GM19240 (cell line): Measurements from ENCODE around the gene STBD1.
"Not testable (repeated sequence)": the region's sequence is repeated elsewhere in the genome, so short reads cannot be mapped to it uniquely, and the experiment has no call there.

Experiments
- DNase-seq: peaks from one replicate; pipeline ENCODE4 v3.0.0; 2011; ENCODE audit warnings: low spot score; ENCODE audit not compliant: insufficient read length

STBD1 gene

DNA sequence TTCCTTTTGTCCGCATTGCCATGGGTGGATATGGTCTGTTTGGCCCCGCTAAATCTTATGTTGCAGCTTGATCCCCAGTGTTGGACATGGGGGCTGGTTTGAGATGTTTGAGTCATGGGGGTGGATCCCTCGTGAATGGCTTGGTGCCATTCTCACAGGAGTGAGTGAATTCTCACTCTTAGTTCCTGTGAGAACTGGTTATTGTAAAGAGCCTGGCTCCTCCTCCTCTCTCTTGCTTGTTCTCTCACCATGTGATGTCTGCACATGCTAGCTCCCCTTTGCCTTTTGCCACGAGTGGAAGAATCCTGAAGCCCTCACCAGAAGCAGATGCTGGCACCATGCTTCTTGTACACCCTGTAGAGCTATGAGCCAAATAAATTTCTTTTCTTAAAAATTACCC is 22.6 kb upstream of the STBD1 start:
- no peak for DNase-seq

DNA sequence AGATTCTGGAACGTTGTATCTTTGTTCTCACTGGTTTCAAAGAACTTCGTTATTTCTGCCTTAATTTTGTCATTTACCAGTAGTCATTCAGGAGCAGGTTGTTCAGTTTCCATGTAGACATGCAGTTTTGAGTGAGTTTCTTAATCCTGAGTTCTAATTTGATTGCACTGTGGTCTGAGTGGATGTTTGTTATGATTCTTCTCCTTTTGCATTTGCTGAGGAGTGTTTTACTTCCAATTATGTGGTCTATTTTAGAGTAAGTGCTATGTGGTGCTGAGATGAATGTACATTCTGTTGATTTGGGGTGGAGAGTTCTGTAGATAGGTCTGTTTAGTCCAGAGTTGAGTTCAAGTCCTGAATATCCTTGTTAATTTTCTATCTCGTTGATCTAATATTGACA is 18.7 kb upstream of the STBD1 start:
- not testable (repeated sequence) for DNase-seq

DNA sequence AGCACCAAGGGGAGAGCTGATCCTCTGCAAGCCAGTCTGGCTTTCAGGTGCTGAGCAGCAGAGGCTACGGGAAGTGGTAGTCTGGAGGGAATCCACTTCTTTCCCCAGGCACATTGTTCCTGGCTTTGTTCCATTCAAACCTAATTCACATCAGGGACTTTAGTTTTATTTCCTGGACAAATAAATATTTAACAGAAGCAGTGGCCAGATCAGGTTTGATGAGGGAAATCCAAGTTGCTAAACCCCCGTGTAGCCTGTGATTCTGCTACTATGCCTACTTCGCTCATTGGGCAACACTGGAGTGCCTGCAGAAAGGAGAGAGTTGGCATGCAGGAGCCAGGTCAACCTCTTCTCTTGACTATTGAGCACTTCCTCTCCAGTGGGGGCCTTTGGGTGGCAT is 13.8 kb upstream of the STBD1 start:
- DNase-seq = no peak

DNA sequence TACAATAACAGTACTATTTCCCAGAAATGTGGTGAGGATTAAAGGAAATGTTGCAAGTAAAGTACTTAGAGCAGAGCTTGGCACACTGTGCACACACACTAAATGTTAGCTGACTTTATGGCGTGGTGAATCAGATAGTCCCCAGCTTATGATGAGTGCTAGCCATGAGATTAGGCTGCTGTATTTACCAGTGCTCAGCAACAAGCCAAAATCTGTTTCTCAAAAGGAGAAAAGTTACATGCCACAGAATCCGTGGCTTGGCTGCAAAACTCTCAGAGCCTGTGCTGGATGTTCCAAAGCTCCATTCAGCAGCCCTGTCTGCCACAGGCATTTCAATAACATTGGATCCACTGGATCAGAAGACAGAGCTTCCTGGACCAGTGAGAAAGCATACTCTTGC is 12.8 kb upstream of the STBD1 start:
- DNase-seq = no peak

DNA sequence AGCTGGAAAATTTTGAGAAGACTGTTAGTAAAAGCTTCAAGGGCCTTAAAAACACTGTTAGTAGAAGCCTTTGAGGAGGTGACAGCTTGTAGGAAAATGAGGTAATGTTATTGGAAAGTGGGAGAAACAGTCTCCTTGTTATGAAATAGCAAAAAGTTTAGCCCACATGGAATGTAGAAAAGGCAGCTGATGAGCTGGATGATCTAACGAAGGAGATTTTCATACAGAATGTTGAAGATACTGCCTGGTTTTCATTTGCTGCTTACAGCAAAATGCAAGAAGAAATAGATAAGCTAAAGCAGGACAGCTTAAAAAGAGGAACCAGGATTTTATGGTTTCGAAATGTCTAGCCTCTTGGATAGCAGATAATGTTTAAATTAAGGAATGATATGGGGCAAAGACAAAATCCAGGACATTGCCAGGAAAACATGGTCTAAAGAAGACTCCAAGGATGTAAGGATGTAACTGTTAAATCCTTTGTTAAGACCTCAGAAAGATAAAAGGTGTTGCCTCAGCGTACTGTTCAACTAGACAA is 10.2 kb upstream of the STBD1 start:
- DNase-seq = no peak

DNA sequence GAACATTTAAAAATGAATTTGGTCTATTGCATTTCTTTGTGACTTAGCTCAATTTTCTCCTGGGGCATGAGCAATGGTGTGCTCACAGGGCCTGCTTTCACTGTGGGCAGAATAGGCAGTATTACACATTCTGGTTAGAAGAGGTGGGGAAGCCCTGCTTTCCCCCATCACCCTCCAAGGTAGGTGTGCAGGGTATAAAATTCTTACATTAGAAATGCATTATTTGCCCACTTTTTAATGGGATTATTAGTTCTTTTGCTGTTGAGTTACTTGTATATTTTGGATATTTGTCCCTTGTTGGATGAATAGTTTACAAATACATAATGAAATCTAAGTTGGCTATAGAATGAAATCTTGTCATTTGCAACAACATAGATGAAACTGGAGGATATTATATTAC is 8.3 kb upstream of the STBD1 start:
- no peak for DNase-seq

DNA sequence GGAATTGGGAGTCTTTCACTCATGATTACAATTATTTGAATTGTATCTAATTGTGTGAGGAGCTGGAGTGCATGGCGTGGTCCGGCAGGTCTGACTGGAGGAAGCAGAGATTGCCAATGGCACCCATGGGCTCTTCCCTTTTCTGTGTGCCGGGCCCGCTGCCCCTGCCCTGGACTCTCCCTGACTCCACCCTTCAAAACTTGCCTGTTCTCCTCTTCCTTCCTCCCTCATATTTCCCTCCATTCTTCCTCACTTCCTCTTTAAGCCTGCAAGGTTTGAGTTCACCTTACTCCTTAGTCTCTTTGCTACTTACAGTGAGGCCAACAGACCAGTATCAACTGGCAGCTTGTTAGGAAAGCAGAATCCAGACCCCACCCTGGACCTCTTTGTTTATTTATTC is 6.5 kb upstream of the STBD1 start:
- no peak for DNase-seq

DNA sequence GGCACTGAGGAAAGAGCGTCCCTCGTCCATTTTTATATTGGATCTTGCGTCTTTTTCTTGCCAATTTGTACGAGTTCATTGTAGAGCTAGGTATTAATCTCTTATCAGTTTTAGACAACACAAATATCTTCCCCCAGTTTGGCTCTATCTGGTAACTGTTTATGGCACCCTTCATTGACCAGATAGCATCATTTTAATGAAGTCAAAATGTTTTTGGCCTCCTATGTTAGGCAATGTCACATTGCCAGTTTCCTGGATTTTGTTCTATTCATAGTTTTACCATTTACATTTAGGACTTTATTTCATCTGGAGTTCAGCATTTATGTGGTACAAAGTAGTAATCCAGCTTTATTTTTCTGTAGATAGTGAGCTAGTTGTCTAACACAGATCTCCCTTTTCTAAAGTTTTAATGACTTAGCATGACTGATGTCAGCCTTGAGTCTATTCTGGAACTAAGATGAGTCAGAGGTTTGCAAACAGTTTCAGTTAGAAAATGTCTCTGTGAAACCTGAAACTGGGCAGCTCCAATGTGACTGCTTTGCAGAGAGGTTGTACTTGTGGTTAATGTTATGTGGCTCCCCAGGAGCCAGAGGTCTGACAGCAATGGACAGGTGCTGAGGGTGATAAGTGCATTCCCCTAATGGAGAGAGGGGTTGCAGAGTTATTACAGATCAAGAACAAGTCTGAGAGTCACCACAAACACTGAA is 5.3 kb upstream of the STBD1 start:
- DNase-seq = peak; percentile 86

DNA sequence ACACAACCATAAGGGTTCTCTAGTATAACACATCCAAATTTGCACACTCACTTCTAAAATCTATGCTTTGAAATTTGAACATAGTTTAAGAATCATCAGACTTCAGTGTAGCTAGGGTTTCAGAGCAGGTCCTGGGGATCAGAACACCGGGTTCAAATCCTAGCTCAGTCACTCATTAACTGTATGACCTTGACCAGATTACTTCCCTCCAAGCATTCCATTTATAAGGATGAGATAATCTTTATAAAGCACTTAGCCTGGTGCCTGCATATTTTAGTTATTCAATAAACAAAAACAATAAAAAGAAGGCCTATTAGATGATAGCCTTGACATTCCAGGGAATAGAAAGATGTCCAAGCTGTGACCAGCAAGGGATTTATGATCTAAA is 4.8 kb upstream of the STBD1 start:
- DNase-seq = no peak

DNA sequence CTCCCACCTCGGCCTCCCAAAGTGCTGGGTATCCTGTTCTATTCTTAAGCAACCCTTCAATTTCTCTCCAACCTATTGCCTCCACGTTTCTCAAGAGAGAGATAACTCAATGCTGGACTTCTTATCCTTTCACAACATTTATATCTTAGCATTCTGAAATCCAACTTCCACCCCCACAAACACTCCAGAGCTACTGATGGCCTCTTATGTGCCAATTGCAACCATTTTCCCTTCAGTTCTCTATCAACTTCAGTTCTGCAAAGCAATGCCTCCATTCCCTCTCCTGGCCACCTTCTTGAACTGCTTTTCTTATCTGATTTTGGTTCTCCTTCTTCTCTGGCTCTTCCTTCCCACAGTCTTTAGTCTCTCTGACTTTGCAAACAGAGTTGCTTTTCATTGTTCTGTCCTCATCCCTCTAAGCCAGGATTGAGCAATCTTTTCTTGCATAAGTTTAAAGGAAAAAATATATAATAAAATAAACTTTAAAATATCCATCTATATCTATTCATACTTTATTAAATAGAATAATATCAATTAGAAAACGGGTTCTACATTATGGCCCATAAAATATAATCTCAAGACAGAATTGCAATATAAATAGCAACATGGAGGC is 3.6 kb upstream of the STBD1 start:
- no peak for DNase-seq

DNA sequence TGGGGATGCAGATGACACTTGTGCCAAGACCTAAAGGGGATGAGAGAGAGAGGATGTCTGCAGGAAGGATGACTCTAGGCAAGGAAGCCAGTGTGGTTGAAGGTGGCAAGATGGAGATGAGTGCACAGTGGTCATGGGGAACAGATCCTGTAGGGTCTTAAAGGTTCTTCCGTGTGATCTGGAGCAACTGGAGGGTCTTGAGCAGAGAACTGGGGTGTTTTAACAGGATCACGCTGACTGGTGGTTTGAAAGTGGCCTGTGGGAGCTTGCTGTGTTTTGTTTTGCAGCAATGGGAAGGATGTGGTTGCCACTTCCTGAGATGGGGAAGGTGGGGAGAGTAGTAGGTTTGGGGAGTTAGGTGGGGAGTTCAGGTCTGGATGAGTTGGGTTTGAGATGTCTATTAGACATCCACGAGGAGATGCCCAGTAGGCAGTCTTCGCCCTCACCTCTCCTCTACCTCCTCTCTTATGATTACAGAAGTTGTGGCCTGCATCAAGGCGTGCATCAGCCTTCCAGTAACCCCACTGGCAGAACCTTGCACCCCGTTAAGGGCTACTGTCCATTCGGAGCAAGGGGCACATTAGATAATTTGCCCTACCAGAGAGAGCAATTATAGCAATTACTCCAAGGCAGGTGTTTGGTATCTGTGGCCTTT is 1.4 kb upstream of the STBD1 start:
- DNase-seq = no peak

DNA sequence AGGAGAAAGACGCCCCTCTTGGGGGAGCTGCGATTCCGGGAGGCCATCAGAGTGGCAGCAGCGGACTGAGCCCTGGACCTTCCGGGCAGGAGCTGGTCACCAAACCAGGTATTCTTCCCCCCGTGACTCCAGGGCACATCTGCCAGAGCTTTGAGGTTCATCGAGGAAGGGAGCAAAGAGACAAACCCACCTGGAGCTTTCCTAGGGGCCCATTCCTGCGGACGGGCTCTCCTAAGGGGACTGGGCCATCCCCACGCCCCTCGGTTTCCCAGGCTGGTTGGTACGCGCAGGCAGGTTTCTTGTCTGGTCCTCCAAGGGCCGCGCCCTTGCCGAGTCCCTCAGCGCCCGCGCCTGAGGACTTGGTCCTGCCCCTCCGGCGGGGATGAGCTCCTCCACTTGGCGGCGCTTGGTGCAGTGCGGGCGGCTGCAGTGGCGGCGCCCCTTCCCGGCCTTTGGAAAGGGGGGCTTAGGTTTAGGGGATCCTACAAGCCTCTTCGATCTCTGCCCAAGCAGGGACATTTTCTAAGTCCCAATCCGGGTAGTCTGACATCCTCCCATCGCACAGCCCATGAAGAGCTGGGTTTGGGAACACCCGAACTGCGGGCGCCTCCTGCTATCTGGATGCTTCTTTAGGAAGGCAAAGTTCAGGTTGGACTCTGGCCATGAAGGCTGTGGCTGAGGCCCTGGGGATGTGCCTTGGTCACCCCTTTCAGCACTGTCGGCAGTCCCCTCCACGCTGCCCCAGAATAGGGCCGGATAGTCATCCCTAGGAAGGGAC is 538 bp downstream of the STBD1 start:
- DNase-seq = no peak

DNA sequence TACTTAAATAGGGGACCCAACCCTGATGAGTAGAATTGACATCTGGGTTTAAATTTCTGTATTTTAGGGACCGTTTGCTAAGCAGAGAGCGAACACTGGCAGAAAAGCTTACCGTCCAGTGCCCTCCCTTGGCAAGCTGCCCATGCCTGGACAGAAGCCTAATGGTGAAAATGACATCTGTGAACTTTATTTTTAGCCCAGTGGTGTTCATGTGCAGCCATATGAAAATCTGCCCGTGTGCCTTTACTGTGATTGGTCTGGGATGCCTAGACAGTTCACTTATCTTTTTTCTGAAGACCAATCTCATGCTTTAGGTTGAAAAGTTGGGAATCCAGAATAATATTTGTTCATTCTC is 1.1 kb downstream of the STBD1 start:
- no peak for DNase-seq

DNA sequence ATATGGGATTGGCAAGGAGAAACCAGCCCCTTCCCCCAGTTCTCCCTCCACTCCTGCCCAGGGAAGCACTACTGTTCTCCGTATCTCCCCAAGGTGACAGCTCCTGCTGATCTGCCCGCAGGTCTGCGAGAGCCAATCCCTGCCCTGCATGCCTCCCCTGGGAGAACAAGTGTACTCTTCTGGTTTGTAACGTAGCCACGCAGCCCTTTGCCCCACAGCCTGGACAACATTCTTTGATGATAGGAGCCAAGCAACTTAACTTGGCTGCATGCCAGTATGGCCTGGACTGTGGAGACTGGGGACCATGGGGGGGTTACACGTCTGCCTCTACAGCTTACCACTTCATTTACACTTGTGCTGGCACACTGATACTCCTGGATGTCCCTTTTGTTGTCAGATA is 2.0 kb downstream of the STBD1 start:
- no peak for DNase-seq

DNA sequence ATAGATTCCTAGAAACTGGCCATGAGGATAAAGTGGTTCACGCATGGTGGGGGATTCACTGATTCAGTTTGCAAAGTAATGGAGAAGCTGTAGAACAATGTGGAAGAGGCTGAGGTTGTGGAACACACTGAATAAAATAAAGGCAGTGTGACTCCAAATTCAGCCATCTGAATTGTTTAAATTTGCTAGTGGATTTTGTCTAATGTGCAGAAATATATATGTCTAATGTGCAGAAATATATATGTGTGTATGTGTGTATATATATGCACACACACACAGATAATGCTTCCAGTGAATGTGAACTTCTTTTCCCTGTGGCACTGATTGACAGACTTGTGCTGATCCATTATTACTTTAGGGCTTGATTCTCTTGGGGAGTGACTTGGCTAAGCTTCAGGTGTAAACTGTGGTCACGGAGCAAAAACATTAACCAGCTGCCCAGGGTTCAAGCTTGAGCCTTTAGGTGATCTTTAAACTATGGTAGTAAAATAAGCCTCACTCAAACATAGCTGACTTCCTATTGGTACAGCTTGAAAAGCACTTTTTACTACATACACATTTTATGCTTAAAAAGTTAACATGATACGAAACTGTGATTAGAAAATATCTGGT is 3.5 kb downstream of the STBD1 start:
- DNase-seq = no peak

DNA sequence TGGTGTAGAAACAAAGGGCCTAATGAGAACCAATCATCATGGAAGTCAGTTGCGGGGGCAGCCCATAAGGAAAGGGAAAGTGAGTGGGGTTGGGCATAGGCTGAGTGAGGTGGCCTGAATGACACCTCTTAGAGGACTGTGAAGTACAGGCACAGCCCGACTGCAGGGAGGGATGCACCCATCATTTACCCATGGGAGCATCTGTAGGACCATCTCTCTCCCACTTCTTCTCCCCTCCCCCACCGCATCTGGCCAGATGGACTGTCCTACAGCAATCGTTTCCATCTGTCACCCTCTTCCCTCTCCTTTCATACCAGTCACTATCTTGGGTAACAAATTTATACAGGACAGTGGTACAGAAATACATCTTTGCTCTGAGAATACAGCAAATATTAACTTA is 4.2 kb downstream of the STBD1 start:
- DNase-seq = no peak

DNA sequence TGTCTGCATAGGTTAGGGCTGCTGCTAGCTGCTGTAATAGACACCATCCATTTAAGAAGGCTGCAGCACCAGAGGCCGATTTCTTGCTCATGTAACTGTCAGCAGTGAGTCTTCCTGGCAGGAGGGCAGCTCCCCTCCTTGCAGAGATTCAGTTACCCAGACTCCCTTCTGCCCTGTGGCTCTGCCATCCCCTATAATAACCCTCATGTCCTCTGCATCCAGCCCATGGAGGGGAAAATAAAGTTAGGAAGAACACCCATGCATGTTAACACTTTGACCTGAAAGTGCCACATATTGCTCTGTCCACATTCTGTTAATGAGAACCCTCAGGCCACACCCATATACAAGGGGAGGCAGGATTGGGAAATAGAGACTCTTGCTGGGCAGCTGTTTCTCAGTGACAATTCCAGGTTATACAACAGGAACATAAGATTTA is 5.4 kb downstream of the STBD1 start:
- DNase-seq = no peak

DNA sequence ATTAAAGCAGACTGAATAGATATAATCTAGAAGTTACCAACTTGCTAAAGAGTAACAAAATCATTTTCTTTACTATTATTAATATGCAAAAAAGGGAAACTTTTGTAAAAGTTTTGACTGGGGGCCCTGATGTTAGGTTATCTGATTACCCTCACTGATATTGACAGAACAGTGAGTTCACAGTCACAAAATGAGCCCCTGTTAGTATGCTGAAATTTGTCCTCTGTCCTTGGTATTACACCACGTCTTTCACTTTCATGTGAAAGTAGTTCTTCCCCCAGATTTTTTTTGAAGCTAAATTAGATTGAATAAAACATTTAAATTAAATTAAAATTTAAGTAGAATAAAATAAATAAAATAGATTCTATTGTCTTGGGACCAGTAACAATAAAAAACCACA is 5.9 kb downstream of the STBD1 start:
- DNase-seq = no peak

DNA sequence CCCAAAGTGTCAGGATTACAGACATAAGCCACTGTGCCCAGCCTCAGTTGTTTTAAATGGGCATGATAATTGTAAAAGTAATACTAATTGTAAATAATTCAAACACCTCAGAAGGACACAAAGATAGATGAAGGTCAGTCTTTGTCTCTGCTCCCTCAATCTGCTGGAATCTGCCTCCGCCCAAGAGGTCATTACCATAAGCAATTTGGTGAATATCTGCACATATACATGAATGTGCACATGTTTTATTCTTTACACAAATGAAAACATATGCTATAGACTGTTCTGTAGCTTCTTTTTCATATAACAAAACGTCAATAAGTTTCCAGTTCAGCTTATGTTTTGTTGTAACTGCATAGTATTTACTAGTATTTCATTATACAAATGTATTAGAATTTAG is 7.0 kb downstream of the STBD1 start:
- DNase-seq = no peak

DNA sequence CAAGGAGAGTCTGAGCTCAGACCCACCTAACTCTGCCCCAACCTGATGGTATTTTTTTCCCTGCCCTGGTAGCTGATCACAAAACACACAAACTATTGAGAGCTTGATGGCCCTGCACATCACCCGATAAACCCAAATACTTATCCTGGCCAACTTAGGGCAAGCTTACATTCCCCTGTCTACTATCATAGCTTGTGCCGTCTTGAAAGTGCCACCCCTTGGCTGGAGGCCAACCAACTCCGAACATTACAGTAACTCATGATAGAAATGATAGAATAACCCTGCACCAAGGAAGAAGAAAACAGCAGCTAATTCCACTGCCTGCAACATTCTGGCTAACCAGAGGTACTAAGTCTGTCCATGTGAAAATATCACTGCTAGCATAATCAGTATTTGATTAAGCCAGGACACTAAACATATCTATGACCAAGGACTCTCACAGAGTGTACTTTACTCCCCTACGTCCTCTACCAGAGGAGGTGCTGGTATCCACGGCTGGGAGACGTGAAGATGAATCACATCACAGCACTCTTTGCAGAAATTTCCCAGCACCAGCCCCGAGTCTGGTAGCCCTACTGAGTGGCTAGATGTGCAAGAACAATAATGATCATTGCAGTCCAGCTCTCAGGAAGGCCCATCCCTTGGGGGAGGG is 8.9 kb downstream of the STBD1 start:
- no peak for DNase-seq

DNA sequence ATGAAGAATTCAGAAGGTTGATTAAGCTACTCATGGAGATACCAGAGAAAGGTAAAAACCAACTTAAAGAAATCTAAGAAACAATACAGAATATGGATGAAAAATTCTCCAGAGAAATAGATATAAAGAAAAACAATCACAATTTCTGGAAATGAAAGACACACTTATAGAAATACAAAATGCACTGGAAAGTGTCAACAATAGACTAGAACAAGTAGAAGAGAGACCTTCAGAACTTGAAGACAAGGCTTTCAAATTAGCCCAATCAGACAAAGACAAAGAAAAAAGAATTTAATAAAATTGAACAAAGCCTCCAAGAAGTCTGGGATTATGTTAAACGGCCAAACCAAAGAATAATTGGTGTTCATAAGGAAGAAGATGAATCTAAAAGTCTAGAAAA is 9.6 kb downstream of the STBD1 start:
- no peak for DNase-seq
